DMS79 treated with DMSO at 0.1 percent for 48 hours (cell line): Measurements from ENCODE around the gene CEP112.

Source experiments
- DNase-seq: peaks from one replicate; lab custom pipeline; 2025; lab: John Stamatoyannopoulos, UW

The CEP112 gene

GRCh38 chr17:65780111-65780510 lies 411.8 kb downstream of the CEP112 start:
- DNase-seq: no peak

GRCh38 chr17:65776890-65777289 lies 415.0 kb downstream of the CEP112 start:
- DNase-seq: no peak

DNA sequence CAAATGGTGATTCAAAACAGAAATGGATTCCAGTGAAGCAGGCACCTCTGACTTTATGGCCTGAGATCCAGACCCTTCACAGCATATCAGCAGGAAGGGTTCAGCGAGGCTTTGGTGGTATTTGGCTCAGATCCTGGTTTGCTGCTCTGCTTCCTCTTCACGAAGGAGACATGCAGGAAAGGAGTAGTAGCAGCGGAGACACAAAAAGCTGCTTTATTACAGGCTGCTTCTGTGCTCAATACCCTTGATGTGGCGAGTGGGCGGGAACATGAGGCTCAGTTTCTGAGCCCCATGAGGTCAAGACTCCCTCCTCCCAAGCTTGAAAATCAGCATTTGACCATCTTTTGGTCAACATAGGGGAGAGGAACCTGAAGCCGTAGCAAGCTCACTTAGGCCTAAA lies 417.1 kb downstream of the CEP112 start:
- DNase-seq: no peak

GRCh38 chr17:65772989-65773388 lies 418.9 kb downstream of the CEP112 start:
- no peak for DNase-seq

DNA sequence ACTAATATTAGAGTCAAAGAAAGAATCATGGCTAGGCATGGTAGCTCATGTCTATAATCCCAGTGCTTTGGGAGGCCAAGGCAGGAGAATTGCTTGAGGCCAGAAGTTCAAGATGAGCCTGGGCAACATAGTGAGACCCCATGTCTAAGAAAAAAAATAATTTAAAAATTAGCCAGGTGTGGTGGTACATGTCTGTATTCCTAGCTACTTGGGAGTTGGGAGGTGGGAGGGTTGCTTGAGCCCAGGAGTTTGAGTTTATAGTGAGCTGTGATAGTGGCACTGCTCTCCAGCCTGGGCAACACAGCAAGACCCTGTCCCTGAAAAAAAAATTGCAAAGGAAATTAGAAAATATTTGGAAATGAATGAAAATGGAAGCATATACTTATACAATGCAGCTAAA lies 420.2 kb downstream of the CEP112 start:
- no peak for DNase-seq

- no peak for DNase-seq
Measured at GRCh38 chr17:65763786-65764185, 428.1 kb downstream of the CEP112 start.

- DNase-seq: no peak
Measured at GRCh38 chr17:65762973-65763372, 429.0 kb downstream of the CEP112 start.

DNA sequence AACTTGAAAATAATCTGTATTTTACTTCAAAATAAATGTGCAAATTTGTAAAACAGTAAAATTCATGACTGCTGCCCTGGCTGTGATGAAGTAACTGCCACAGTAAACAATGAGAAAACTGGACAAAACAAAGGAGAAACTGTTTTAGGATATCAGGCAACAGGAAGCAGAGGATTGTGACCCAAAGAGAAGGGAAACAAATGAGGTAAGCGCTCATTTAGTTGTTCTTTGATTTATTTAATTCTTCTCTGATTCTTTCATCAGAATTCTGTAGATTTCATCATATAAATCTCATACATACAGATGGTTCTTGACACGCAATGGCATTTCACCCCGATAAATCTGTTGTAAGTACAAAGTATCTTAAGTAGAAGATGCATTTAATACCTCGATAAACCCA lies 432.4 kb downstream of the CEP112 start:
- DNase-seq: no peak

- DNase-seq: no peak
Measured at GRCh38 chr17:65756760-65757159, 435.2 kb downstream of the CEP112 start.

- no peak for DNase-seq
Measured at GRCh38 chr17:65755799-65756198, 436.1 kb downstream of the CEP112 start.

- DNase-seq: no peak
Measured at GRCh38 chr17:65754630-65755029, 437.3 kb downstream of the CEP112 start.

DNA sequence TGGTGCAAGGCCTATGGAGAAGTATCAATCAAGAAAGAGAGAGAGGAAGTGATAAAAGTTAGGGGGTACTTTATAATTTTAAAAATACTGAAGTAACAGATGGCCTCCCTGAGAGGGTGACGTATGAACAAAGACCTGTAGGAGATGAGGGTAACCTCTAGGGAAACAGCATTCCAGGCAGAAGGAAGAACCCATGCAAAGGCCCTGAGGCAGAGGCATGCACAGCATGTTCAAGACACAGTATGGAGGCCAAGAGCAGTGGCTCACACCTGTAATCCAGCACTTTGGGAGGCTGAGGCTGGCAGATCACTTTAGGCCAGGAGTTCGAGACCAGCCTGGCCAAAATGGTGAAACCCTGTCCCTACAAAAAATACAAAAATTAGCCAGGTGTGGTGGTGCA lies 437.9 kb downstream of the CEP112 start:
- no peak for DNase-seq

- DNase-seq: peak; percentile 19
Measured at GRCh38 chr17:65753348-65753747, 438.6 kb downstream of the CEP112 start.

- no peak for DNase-seq
Measured at GRCh38 chr17:65751263-65751662, 440.7 kb downstream of the CEP112 start.

DNA sequence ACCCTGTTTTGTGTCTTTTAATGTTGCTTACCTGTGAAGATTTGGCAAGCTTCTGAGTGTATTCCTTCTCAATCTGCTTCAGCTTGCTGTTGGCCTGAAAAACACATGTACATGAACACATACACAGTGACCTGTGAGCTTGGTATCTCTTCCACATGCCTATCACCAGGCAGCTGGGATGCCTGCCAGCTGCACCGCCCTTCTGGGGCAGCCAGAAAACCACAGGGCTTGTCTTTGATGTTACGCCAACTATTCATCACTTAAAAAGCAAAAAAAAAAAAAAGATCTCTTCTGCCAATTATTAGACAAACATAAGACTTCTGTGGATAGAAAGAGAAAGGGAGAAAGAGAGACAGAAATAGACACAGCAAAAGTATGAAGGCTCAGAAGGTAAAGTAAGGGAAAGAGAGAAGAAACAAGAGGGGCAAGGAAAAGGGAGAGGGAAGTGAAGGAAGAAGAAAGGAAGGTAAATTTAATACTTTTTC lies 441.3 kb downstream of the CEP112 start:
- peak; percentile 66 for DNase-seq

DNA sequence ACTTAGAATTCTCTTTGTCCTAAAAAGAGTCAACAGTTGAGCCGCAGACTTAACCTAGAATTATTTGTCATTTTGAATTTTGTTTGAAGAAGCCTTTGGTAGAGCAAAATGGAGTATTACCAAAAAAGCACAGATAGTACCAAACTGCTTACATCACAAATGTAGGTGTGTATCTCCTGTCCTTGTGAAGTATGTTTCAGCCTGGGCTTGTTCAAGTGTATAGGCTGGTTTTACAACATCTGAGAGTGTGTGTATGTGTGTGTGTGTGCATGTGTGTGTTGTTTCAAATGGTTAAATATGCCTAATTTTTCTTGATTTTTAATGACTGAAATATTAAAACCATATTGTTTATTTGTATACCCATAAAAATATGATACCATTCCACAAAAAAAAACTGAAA lies 441.8 kb downstream of the CEP112 start:
- DNase-seq: no peak

DNA sequence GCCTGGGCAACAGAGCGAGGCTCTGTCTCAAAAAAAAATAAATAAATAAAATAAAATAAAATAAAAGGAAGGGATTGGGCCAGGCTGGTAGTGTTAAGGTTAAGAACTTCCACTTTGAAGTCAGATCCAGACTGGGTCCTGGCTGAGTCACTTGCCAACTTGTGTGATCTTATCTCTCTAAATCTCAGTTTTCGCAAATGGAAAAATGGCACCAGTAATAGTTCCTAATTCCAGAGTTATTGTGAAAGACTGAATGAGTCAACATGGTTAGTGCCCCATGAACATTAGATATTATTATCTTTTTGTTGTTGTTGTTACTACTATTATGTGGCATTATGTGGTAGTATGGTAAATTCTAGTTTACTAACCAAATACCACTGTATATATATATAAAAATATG lies 442.5 kb downstream of the CEP112 start:
- no peak for DNase-seq

DNA sequence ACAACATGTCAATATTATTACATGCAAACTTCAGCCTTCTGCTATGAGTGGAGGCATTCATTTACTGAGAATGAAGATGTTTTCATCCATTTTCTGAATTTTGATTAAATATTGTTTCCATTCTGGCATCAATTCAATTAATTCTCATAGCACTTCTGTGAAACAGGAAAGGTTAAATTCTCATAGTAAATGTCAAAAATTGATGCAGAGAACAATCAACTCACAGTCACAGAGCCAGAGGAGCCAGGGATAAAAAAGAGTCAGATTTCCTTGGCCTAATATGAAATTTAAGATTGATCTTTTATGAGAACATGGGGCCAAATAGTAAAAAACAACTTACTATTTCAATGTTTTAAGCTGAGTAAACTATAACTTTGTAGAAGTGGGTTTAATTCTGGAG lies 446.7 kb downstream of the CEP112 start:
- DNase-seq: no peak

- no peak for DNase-seq
Measured at GRCh38 chr17:65743308-65743655, 448.7 kb downstream of the CEP112 start.

- DNase-seq: no peak
Measured at GRCh38 chr17:65742403-65743307, 449.3 kb downstream of the CEP112 start.

- DNase-seq: no peak
Measured at GRCh38 chr17:65741710-65742109, 450.2 kb downstream of the CEP112 start.

DNA sequence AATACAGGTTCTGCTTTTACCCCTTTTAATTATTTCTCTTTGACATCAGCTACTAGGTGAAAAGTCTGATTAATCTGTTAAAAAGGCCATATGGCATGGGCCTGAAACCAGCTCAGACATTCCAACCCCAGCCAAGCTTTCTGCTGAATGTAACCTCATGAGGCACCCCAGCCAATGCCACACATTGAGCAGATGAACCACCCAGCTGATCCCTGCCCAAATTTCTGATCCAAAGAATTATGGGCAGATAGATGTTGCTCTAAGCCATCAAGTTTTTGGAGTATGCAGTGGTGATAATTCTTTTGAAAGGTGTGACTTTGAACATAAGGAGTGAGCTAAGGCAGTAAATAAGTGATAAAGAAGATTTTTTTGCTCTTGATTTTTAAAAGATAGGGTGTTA lies 452.9 kb downstream of the CEP112 start:
- no peak for DNase-seq

GRCh38 chr17:65737451-65737850 lies 454.5 kb downstream of the CEP112 start:
- no peak for DNase-seq

- no peak for DNase-seq
Measured at GRCh38 chr17:65733314-65733713, 458.6 kb downstream of the CEP112 start.
